ENCODE measurements around the gene TMEM243.
"Not testable (repeated sequence)": the region's sequence is repeated elsewhere in the genome, so short reads cannot be mapped to it uniquely, and the experiment has no call there.

Gene TMEM243

GRCh38 chr7:87210506-87210905, 9.0 kb downstream of the TMEM243 start:
- no peak for DNase-seq

GRCh38 chr7:87209295-87209924, 10.1 kb downstream of the TMEM243 start:
- DNase-seq: no peak

- DNase-seq: no peak
Observed at GRCh38 chr7:87206361-87206760, 13.2 kb downstream of the TMEM243 start.

GRCh38 chr7:87205701-87206100, 13.8 kb downstream of the TMEM243 start:
- DNase-seq: not testable (repeated sequence)

DNA sequence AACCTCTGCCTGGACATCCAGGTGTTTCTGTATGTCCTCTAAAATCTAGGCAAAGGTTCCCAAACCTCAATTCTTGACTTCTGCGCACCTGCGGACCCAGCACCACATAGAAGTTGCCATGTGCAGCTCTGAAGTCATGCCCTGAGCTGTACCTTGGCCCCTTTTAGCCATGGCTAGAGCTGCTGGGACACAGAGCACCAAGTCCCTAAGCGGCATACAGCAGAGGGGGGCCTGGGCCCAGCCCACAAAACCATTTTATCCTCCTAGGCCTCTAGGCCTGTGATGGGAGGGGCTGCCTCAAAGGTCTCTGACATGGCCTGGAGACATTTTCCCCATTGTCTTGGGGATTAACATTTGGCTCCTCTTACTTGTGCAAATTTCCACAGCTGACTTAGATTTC, 14.6 kb downstream of the TMEM243 start:
- no peak for DNase-seq

GRCh38 chr7:87203929-87204328, 15.6 kb downstream of the TMEM243 start:
- DNase-seq: not testable (repeated sequence)

DNA sequence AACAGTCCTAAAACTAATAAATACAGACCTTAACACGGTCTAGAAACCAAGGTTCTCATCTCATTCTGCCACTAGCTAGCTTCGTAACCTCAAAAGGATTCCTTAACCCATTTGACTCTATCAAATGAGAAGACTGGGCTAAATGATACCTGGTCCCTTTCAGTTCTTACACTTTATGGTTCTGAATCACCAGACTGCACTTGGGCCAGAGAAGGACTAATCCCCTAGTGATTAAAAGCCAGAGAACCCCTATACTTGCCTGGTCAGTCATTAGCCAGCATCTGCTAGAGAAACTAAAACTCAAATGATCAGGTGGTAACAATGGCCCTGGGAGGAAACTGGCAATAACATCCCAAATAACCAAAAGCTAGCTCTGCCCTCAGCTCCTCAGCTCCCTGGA, 16.8 kb downstream of the TMEM243 start:
- DNase-seq: no peak

GRCh38 chr7:87202208-87202607, 17.3 kb downstream of the TMEM243 start:
- no peak for DNase-seq

DNA sequence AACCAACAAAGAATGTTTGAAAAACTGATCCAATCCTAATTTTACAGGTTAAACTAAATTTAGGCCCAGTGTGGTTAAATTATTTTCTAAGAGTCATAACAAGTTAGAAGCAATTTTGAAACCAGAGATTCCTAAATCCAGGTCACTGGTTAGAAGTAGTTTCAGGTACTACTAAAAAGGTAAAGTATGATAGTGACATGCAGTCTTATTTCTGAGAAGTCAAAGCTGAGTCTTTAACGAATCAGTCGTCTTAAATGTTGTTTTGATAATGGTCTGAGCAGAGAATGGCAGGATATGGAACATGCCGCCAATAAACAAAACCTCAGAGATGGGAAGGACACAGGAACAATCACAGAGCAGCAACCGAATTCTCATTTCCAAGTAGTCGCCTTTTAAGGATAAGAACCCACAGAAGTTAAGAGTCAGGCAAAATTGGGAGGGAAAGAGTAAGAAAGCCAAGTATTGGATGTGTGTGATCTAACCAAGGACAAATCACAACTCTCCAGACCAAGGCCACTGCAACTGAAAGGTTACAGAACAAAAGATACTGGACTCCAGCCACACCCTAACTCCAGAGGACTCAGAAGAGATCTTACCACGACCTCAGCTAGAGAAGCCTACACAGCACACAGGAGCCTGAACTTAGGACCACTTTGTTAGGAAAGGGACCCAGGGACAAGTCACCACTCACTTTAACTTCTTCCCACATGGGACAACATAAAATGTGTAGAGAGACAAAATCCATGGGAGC, 19.7 kb downstream of the TMEM243 start:
- DNase-seq: no peak

- DNase-seq: no peak
Observed at GRCh38 chr7:87199241-87199640, 20.3 kb downstream of the TMEM243 start.

- DNase-seq: no peak
Observed at GRCh38 chr7:87193912-87194311, 25.6 kb downstream of the TMEM243 start.

- DNase-seq: no peak
Observed at GRCh38 chr7:87192784-87193487, 26.6 kb downstream of the TMEM243 start.

GRCh38 chr7:87190783-87191182, 28.7 kb downstream of the TMEM243 start:
- DNase-seq: no peak

GRCh38 chr7:87188930-87189329, 30.6 kb downstream of the TMEM243 start:
- no peak for DNase-seq

DNA sequence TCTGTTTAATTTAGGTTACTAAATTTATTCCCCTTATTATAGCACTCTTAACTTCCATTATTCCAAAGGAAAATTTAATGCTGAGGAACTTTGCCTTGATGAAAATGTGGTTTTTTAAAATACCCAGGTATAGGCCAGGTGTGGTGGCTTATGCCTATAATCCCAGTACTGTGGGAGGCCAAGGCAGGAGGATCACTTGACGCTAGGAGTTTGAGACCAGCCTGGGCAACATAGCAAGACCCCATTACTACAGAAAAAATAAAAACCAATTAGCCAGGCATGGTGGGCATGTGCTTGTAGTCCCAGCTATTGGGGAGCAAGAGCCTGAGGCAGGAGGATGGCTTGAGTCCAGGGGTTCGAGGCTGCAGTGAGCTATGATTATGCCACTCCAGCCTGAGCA, 32.4 kb downstream of the TMEM243 start:
- no peak for DNase-seq

DNA sequence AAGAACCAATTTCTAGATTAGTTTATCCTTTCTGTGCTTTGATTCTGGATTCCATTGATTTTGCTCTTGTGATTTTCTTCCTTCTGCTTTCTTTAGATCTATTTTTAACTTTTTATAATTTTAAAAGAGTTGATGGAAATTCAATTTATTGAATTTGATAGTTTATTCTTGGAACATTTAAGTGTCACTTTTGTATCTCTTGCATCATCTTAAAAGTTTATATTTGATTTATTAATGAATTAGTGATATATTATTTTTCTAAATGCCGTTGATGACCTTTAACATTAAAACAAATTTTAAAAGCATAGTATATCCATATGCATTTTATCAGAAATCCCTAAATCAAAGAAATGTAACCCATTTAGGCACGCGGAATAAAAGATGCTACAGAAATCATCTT, 40.4 kb downstream of the TMEM243 start:
- DNase-seq: no peak

DNA sequence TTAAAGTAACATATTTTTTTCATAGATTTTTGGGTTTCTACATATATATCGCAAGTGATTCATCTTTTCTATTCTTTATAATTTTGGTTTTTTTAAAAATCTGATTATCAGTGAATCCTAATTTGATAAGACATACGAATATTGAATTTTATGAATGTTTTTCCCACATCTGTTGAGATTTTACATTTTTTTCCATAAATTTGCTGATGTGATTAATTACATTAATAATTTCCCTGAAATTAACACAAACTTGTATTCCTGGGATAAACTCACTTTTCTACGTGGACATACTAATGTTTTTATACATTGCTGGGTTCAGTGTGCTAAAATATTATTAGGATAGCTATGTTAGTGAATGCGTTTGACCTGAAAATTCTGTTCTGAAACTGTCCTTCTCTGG, 41.2 kb downstream of the TMEM243 start:
- no peak for DNase-seq

DNA sequence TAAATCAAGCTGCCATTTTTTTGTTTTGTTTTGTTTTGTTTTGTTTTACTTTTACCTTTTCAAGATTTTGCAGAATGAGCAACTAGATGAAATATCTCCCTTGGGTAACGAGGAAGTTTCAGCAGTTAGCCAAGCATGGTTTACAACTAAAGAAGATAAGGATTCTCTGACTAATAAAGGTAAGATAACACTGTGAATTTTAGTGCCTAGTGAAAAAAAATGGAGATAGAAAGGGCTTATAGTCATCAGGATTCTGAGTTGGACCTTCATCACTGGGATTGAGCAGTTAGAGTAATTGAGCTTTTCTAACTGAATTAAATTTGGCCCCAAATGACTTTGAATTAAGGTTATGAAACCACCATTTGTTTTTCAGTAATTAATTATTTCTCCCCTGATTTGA, 46.1 kb downstream of the TMEM243 start:
- no peak for DNase-seq

DNA sequence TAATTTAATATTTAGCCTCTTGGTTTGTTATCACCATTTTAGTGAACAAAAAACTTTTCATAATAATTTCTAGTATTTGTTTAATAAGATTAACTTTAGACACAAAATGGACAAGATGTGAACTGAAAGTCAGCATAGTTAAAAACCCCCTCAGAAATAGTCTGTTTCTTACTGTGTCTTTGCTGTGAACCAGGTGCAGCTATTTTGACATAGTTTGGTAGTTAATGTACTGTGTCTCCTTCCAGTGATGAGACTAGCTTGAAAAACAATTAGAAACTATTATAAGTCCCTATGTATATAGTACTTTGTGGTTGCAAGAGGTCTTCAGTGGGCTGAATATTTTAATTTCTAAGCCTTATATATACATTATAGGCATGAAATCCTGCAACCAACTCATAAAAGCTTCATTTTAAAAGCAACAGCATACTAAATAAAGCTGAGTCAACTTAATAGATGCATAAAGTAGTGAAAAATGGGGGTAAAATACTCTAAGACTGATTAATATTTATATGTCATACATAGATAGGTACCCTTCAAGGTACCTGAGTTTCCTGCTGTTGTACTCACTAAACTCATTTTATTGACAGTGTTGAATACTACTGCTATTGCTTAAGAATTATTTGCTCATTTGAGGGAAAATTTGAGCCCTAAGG, 48.1 kb downstream of the TMEM243 start:
- no peak for DNase-seq

DNA sequence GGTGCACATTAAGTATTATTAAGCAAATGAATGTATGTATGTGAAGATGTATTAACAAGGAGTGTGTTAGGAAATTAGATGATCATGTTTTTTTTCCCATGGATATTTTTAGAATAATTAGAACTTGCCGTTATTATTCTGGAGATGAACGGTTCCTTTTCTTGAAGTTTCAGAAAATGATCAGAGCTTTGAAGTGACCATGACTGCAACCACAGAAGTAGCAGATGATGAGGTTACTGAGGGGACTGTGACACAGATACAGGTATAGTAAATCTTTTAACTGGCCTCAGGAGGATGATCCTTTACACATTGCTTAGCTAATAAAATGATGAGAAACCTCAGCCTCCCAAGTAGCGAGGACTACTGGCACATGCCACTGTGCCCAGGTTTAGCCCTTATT, 48.7 kb downstream of the TMEM243 start:
- DNase-seq: no peak

- no peak for DNase-seq
Observed at GRCh38 chr7:87164433-87164832, 55.1 kb downstream of the TMEM243 start.

DNA sequence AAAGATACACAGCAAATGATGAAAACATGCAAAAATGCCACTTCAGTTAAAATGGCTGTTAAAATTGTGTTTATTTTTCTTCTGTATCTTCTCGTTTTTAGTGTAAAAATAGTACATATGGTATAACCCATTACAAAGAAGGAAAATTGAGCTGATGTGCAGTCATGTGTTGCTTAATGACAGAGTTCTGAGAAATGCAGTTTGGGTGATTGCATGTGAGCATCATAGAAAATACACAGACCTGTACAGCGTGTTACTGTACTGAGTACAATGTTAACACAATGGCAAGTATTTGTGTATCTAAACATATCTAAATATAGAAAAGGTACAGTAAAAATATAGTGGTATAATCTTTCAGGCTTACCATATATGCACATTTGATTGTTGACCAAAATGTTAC, 60.0 kb downstream of the TMEM243 start:
- no peak for DNase-seq

- DNase-seq: no peak
Observed at GRCh38 chr7:87156709-87157108, 62.8 kb downstream of the TMEM243 start.

DNA sequence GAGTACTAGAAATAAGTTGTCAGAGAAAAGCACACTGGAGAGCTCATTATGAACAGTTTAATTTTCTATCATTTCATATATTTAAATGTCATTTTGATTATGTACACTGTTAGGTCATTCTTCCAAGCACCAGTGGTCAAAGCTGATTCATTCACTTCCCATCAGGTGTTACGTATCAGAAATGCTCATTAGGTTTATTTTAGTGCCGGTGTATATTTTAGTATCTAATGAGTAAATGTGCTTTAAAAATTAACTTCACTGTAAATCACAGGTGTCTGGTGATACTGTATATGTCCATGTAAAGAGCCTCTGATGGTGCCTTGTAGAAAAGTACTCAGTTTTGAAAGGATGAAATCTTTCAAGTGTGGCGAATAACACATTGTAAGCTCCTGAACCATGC, 63.7 kb downstream of the TMEM243 start:
- DNase-seq: no peak

All from activated CD8-positive, alpha-beta memory T cell treated with anti-CD3 and anti-CD28 coated beads, Interleukin-2, amount 50 U/mL, for 4 hours (primary cell).